Caki2 (cell line): ENCODE results near the gene ZNF579. TPM values are rescaled to one million over a fixed set of nuclear protein-coding genes. Genes with fewer than 3 reads are reported as not detected.
A peak's percentile ranks its signal among the peaks of the same experiment; 100 is the strongest.
"Not testable (repeated sequence)": the region's sequence is repeated elsewhere in the genome, so short reads cannot be mapped to it uniquely, and the experiment has no call there.

Experiments used
- DNase-seq: peaks from one replicate; pipeline ENCODE4 v3.0.0-alpha.2; 2015; ENCODE audit warnings: low read depth
- in situ Hi-C: cut with HindIII; loops from 2 replicates; pipeline ENCODE4 v1.10.0; 2016; ENCODE audit warnings: low sequenced_read_pairs, low pct_unique_long_range_greater_than_20kb, mixed read lengths
- total RNA-seq: library from RNA; depleted of rRNA; stranded (reverse); fragments of >200 nt; shearing (Covaris generic); gene quantifications from 2 replicates; pipeline ENCODE4 v1.2.3, GENCODE V29; 2014; ENCODE audit warnings: low replicate concordance

The ZNF579 gene
- total RNA-seq, 1 experiment from 2014 or later: 12.9 TPM

DNA sequence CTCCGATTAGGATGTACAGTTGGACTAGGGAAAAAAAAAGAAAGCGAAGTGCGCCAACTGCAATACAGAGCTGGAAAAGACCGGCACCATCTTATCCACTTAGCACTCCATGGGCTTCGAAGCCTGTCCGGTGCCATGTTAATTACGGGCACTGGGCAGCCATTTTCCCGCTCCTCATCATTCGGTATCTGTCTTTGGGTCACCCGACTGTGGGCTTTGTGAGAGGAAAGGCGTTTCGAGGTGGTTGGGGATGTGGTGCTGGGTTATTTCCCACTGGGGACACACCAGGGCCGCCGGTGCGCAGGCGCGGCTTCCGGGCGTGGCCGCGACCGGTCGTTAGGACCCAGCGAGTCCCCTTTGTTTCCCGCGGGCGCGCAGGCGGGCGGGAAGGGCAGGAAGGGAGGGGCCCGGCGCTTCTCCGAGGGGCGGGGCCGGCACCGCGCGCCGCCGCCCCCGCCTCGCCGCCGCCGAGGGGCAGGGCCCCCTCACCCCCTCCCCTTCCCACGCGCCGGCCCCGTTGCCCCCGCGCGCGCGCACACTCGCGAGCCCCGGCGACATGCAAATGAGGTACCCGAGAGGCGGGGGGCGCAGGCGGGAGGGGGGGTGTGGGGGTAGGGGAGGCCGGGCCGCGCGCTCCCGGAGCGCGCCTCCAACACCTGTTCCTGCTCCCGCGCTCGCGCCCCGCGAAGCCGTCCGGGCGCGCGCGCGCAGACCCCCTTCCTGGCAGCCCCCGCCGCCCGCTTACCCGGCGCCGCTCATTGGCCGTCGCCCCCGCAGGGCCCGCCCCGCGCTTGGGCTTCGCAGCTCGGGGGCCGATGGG, 19.4 kb upstream of the ZNF579 start, which contains the start of gene ZNF524:
TSS of gene ZNF524 (plus strand) at position 447 of the 820 bp plus-strand sequence. CDS start 1,825 bp downstream, outside the sequence.
- in situ Hi-C loops: no loop called here
- DNase-seq: no peak

DNA sequence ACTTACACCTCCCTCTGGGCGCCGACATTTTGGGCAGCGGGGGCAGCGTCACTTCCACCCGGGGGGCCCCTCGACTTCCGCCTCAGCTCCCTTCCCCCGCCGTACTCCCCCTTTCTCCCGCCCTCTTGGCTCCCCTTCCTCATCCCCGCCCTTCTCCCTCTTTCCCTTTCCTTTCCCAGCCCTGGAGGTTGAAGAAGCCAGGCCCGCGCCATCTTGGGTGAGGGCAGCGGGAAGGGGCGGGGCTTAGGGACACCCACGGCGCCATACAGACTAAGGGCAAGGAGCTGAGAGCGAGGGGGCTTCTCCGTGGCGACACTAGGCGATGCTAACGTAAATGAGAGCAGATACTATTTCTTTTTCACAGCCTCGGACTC, 18.8 kb upstream of the ZNF579 start, which contains the start of gene FIZ1:
TSS of gene FIZ1 (minus strand) at position 50 of the 374 bp plus-strand sequence. CDS start 1,652 bp downstream, outside the sequence.
- DNase-seq: peak; percentile 100
- in situ Hi-C loops: no loop called here

DNA sequence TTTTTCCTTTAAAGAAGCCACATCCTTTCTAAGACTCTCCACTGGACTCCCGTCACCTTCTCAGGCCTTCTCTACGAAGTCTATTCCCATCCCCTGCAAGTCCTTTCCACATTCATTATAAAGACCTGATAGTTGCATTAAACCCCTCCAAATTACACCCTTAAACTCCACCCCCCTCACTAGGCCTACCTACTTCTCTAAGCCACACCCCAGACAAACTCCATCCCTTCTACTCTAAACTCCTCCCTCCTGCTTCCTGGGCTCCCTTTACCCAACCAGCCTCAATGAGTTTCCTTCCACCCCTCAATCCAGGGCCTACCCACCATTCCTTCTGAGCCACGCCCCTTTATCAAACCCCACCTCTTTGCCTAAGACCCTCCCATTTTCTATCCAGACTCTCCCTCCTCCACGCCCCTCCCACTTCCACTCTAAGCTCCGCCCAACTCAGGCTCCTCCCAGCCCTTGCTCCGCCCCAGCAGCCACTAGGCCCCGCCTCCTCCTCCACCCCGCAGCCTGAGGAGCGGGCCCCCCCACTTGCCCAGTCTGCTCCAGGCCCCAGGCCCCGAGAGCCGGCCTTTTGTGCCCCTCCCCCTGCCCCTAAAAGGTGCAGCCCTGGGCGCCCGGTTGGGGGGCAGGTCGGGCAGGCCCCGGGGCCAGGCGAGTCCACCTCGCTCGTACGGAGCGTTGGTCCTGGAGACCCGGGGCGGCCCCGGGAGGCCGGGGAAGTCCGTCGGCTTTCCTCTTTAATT, 18.2 kb upstream of the ZNF579 start:
- in situ Hi-C loops: no loop called here
- peak; percentile 99 for DNase-seq

DNA sequence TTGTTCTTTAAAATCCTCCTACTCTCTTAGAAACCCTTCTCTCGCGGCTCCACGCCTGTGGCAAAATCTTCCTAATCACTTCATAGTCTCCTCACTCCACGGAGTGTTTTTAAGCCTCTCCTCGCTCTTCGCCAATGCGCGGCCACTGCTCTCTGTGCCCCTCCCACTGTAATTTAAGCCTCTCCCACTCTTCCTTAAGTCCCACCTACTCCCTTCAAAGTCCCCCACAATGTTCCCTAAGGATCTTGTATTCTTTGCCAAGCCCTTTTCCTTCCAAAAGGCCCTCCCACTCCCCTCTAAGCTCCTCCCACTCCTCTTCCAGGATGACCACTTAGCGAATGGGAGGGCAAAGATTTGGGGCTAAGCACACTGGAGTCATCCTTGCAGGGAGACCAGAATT, 17.4 kb upstream of the ZNF579 start:
- in situ Hi-C loops: no loop called here
- DNase-seq: no peak

DNA sequence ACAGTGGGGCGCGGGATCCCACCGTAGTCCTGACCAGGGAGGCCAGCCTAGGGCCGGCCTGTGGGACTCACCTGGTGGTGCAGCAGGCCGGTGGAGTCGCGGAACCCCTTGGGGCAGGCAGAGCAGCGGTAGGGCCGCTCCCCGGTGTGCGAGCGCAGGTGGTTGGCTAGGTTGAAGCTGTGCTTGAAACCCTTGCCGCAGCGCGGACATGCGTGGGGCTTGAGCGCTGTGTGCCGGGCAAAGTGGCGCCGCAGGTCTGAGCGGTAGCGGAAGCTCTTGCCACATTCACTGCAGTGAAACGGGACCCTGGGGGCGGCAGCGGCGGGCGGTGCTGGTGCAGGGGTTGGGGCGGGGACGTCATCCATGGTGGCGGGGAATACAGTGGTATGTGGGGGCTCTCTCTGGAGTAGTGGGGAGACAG, 16.9 kb upstream of the ZNF579 start:
- in situ Hi-C loops: no loop called here
- DNase-seq: no peak

DNA sequence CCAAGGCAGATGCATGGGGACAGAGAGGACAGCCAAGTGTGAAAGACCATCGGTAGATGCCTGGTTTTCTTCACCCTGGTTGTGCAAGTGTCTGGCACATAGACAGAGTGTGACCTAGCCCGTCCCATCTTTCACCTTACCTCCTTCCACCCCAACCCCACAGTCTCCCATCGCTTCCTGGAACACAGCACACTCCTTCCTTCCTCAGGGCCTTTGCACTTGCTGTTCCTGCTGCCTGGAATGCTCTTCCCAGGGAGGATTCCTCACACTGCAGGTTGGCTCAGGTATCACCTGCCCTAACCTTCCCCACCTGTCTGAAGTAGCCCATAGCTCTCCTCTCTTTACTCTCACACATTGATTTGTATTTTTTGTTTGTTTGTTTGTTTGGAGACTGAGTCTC, 15.7 kb upstream of the ZNF579 start:
- in situ Hi-C loops: no loop called here
- no peak for DNase-seq

DNA sequence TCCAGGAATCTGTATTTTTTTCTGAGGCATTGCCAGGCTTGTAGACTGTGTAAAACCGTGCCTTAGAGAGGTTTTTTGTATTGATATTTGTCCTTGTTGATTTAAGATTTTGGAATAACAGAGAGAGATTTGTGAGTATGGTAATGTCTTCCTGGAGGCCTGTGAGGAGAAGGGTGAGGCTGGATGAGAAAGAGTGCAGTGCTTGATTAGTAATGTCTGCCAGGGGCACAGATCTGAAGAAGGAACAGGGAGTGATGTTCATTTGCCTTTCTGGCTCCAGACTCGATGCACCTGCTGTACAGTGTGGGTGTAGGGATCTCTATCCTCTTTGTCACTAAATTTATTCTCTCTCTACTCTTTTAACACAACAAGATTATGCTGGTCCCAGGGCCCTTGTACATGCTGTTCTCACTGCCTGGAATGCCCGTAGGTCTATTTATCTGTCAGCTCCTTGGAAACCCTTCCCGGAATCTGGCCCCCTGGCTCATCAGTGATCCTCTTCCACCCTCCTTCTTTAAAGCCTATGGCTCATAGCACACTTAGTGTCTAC, 14.4 kb upstream of the ZNF579 start:
- in situ Hi-C loops: no loop called here
- DNase-seq: no peak

DNA sequence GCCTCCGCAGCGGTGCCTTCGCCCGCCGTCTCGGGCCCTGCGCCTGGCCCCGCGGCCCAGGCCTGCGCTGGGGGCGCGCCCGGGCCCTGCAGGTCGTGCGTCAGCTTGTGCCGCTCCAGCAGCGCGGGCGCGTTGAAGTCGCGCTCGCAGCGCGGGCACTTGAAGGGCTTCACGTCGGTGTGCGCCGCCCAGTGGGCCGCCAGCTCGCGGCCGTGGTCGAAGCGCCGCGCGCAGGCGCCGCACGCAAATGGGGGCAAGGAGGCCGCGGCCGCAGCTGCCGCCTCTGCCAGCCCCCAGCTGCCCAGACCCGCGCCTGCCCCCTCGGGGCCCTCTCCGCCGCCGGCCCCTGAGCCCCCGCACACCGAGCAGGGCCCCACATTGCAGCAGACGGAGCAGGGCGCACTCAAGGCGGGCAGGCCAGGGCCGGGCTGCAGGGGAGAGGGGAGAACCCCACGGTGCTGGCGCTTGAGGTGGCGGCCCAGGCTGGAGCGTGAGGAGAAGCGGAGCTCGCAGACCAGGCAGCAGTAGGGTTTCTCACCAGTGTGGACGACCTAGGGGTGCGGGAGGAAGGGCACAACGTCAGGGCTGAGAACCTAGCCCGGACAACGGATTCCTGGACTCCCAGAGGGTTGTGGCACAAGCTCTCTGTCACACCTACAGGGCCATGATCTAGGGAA, 12.6 kb upstream of the ZNF579 start:
- in situ Hi-C loops: no loop called here

DNA sequence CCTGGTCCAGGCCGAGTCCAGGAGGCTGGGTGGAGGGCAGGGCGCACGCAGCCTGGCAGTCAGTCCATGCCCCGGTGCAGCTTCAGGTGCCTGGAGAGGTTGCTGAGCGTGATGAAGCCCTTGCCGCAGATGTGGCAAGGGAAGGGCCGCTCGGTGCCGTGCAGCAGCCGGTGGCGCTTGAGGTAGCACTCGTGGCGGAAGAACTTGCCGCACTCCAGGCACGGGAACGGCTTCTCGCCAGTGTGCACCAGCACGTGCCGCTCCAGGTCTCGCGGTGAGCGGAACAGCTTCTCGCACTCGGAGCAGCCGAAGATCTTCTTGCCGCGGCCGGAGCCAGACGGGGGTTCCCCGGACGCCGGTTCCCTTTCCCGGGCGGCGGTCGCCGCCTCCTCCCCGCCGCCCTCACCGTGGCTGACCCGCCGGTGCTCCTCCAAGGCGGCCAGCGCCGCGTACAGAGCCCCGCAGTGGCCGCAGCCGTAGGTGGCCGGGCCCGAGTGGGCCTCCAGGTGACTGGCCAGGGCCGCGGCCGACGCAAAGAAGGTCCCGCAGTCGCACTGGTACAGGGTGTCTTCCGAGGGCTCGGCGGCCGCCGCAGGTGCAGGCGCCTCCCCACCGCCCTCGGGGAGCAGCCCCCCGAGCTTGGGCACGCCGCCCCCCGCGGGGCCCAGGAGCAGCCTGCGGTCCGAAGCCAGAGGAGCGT, 11.9 kb upstream of the ZNF579 start:
- in situ Hi-C loops: no loop called here
- no peak for DNase-seq

More for the DNA sequence above, 12.6 kb upstream of the ZNF579 start:
- no peak for DNase-seq

DNA sequence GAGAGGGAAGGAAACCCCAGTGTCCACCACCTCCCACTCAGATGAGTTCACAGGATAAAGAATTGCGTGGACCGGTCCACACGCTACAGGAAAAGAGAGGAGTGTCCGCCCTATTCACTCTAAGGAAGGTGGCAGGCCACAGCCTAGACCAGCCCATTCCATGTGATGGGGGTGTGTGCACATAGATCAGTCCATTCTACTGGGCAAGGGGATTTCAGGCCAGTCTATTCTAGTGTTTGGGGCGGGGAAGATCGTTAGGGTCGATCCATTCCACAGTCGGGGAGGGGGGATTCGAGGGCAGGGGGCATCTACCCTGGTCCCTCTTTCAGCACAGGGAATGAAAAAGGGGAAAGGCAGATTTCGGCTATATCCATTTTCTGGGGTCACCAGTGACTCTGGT, 10.9 kb upstream of the ZNF579 start:
- no peak for DNase-seq

DNA sequence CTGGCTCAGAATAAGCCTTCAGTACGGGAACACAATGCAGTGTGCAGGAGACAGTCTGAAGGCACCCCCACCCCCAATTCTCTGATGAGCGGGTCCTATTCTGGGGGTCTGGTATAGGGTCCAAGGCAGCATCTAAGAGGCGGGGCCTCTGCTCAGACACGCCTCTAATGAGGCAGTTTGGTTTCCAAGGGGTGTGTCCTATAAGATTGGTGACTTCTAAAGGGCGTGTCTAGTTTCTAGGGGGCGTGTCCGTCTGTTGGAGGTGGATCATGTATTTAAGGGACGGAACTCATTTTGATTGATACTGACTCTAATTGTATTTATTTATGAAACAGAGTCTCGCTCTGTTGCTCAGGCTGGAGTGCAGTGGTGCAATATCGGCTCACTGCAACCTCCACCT, 10.0 kb upstream of the ZNF579 start:
- DNase-seq: peak; percentile 46
- in situ Hi-C loops: no loop called here

More for the DNA sequence above, 10.9 kb upstream of the ZNF579 start:
- in situ Hi-C loops: no loop called here

DNA sequence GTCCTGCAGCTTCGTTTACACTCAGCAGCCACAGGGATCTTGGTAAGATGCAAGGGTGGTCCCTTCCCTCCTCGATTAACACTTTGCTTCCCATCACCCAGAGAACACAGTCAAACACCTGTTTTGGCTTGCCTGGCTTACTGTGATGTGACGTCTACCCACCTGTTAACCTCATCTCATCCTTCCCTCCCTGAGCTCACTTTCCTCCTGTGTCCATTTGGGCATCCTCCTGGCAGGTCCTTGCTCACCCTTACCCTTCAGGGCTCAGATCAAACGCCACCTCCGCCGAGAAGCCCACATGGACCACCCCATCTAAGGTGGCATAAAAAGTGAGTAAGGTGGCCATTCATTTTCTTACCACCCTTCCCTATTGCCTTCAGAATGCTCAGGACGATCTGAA, 9.5 kb upstream of the ZNF579 start:
- DNase-seq: no peak
- in situ Hi-C loops: no loop called here

DNA sequence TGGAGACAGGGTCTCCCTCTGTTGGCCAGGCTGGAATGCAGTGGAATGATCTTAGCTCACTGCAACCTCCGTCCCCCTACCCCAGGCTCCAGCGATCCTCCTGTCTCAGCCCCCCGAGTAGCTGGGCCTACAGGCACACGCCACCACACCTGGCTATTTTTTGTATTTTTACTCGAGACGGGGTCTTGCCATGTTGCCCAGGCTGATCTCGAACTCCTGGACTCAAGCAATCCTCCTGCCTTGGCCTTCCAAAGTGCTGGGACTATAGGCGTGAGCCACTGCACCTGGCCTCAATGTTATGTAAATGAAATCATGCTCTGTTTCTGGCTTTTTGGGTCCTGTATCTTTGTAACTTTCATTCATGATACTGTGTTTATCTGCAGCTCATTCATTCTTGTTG, 8.1 kb upstream of the ZNF579 start:
- DNase-seq: no peak
- in situ Hi-C loops: no loop called here

DNA sequence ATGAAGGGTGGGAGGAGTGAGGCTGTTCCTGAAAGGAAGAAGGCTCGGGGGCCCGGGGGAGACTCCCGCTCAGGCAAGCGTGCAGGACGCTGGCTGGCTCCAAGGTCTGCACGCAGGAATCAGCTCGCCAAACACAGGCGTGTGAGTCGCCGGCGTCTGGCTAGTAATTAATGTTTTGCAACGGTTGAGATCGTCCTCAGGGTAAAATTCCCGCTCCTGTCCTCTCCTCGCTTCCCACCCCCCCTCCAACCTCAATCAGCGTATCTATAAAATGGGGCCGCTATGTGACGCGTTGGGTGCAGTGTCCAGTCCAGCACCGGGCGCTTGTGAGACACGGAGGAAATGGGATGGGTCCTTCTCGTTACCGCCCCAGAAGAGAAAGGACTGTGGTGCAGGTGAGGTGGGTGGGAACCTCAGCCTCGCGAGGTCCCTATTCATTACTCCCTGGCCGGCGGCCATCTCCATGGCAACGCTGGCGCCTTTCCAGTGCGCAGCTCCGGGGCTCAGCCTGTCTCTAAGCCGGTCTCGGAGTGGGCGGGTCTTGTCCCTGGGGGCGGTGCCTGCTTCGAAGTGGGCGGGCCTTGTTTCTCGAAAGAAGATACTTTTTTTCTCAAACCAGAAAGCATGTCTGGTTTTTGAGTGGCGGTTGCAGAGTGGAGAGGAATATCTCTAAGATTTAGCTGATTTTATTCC, 6.5 kb upstream of the ZNF579 start:
- in situ Hi-C loops: no loop called here
- peak; percentile 99 for DNase-seq

DNA sequence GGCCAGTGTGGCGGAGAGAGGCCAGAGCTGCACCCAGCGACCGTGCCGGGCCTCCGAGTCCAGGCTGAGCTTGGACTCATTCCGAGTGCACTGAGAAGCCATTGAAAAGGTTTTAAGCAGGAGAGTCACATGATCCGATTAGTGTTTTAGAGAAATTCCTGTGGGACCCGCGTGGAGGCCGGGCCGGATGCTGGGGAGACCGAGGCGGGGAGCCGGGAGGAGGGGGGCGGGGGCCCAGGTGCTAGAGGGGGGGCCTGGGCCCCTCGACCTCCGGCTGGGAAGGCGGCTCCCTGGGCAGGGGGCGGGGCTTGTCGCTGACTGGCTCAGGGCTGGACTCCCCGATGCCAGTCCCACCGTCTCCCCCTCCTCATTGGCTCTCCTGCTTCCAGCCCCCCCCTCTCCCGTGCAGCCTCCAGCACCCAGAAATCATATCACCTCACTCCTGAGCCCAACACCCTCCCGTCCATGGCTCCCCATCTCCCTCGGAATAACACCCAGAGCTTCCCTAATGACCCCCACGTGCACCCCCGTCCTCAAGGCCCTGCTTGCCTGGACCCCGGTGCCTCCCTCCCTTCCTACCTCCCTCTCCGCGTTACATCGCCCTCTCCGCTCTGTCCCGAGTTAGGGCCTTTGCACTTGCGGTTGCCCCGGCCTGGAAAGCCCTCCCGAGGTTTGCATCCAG, 5.2 kb upstream of the ZNF579 start:
- in situ Hi-C loops: no loop called here
- DNase-seq: peak; percentile 75

DNA sequence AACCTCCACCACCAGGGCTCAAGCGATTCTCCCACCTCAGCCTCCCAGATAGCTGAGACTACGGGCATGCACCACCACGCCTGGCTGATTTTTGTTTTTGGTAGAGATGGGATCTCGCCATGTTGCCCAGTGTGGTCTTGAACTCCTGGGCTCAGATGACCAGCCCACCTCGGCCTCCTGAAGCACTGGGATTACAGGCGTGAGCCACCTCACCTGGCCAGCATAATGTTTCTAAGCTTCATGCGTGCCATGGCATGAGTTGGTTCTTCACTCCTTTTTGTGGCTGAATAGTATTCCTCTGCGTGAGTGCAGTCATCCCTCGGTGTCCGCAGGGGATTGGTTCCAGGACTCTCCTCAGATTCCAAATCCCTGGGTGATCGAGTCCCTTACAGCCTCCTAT, 4.2 kb upstream of the ZNF579 start:
- in situ Hi-C loops: no loop called here
- DNase-seq: no peak

DNA sequence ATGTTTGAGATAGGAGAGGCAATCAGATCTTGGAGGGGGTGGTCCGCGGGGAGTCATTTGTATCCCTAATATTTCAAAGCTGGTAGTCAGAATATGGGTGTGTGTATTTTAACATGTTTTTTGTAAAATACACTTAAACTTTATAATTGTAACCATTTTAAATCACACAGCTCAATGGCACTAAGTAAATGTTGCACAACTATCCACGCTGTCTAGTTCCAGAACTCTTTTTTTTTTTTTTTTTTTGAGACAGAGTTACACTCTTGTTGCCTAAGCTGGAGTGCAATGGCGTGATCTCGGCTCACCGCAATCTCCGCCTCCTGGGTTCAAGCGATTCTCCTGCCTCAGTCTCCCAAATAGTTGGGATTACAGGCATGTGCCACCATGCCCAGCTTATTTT, 3.2 kb upstream of the ZNF579 start:
- DNase-seq, in situ Hi-C loops: not testable (repeated sequence)
